K562 (cell line): ENCODE measurements around the gene PEPD.
A peak's percentile ranks its signal among the peaks of the same experiment; 100 is the strongest.

Experiments used
- CHD2 ChIP-seq: IDR thresholded peaks from 2 replicates; pipeline ENCODE4 v1.6.1; 2011; ENCODE audit warnings: low read depth, low read length
- CTCF ChIP-seq, 3 experiments: IDR thresholded peaks in 2 of 3; conservative IDR thresholded peaks in 1 of 3; 2 replicates each; pipeline ENCODE4 v1.5.1; 2011 to 2012; ENCODE audit warnings: low read length in 3 of 3, mild to moderate bottlenecking in 3 of 3, control low read depth in 2 of 3, improper control_type of control experiment in 1 of 3, inconsistent platforms in 1 of 3, low read depth in 1 of 3, mixed read lengths in 1 of 3, moderate library complexity in 1 of 3; ENCODE audit not compliant: insufficient read depth in 2 of 3
- E2F1 ChIP-seq: sonication (generic); formaldehyde crosslinking; IDR thresholded peaks from 2 replicates; pipeline ENCODE4 v1.8.1; 2023; ENCODE audit warnings: mild to moderate bottlenecking, missing genetic modification reagents, moderate library complexity
- FOXM1 ChIP-seq, 2 experiments: fragments of 450-650 bp in 1 of 2; sonication (generic) in 1 of 2; formaldehyde crosslinking in 1 of 2; IDR thresholded peaks; 2 replicates each; pipeline versions ENCODE4 v1.6.1 to v1.9.0; 2017 to 2022; ENCODE audit warnings: low read depth in 2 of 2, mild to moderate bottlenecking in 2 of 2, missing genetic modification reagents in 1 of 2, moderate library complexity in 1 of 2
- NONO ChIP-seq, 2 experiments: fragments of 200-400 bp in 1 of 2; fragments of 450-650 bp in 1 of 2; formaldehyde crosslinking in 1 of 2; IDR thresholded peaks; 2 replicates each; pipeline ENCODE4 v1.6.1; 2017; ENCODE audit warnings: low read depth in 2 of 2, mild to moderate bottlenecking in 2 of 2, moderate library complexity in 2 of 2, low read length in 1 of 2
- ZBTB1 ChIP-seq: sonication (generic); formaldehyde crosslinking; IDR thresholded peaks from 2 replicates; pipeline ENCODE4 v1.8.1; 2023; ENCODE audit warnings: missing genetic modification reagents, low read depth, mild to moderate bottlenecking, borderline replicate concordance
- ZC3H4 ChIP-seq: sonication (generic); formaldehyde crosslinking; IDR thresholded peaks from 2 replicates; pipeline ENCODE4 v1.9.0; 2021; ENCODE audit warnings: missing genetic modification reagents, borderline replicate concordance

GRCh38 chr19:33427801-33428626, 93.6 kb downstream of the PEPD start:
- TF ChIP-seq E2F1 (no peak), CTCF (IDR thresholded peaks at IDR 0.05 in 2 of 3, conservative IDR thresholded peaks at IDR 0.05 in 1 of 3; ENCODE audit: insufficient read depth in 2 of 3, low read depth in 1 of 3, low read length in 3 of 3) (peak in 1 of 3 experiments; percentile 13; a peak in 1 of 6 replicates), CHD2 (no peak), NONO (IDR thresholded peaks at IDR 0.05; ENCODE audit: low read depth in 2 of 2, low read length in 1 of 2) (no peak), FOXM1 (IDR thresholded peaks at IDR 0.05; ENCODE audit: low read depth) (no peak), FOXM1 (CRISPR knock-in tag; IDR thresholded peaks at IDR 0.05; ENCODE audit: low read depth) (no peak), ZBTB1 (CRISPR knock-in tag) (no peak), ZC3H4 (CRISPR knock-in tag) (no peak)
